ENCODE data around the gene PAK4. TPM values are rescaled to one million over a fixed set of nuclear protein-coding genes. Genes with fewer than 3 reads are reported as not detected.

Gene PAK4
- total and polyA plus RNA-seq, 2 of the 13 experiments (the other 11 are each of a cell fraction or from before 2014, with no cell fraction given), result 9.5 to 17.8 TPM

DNA sequence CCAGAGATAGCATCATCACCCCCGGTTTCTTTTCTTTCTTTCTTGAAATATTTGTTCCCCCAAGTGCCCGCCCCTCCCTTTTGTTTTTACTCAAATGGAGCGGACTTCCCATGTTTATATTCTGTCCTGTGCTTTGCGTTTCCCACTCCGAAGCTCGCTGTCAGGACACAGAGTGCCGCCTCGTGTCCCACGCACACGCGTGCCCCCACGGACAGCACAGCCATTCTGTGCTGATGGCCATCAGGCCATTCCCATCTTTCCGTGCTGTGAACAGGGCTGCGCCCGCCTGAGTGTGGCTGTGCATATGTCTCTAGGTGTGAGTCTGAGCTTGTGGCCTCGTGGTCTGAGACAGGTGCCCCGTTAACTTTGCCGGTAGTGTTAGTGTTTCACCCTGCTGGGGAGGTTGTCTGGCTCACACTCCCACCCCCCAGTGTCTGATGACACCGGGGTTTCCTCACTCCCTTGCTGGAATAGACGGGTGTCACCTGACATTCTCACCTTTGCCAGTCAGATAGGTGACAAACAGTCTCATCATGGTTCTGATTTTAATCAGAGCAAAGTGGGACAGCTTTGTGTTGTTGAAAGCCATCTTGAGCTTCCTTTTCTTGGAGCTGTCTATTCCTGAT lies 6.9 kb downstream of the PAK4 start:
- Histone ChIP-seq H4K20me1 (ENCODE audit: insufficient read depth, low read length) (peaks cover 36% of the 10 kb centered on the region), H3K27me3 (ENCODE audit: control insufficient read depth in 1 of 2, insufficient read depth in 2 of 2, low read length in 2 of 2) (no peaks in the 10 kb centered on the region), H3K9me3 (ENCODE audit: low read length) (no peaks in the 10 kb centered on the region), H3K4me2 (ENCODE audit: low read depth, low read length) (no peak overlapping the region), H3K79me2 (ENCODE audit: insufficient read depth, low read length) (peaks cover 92% of the 10 kb centered on the region), H3K4me1 (ENCODE audit: insufficient read depth, low read length) (peaks cover 19% of the 10 kb centered on the region), H3K27ac (ENCODE audit: extremely low read length, insufficient read depth, low read length) (no peak overlapping the region), H3K9ac (ENCODE audit: insufficient read depth, low read depth, low read length) (no peak overlapping the region), H3K36me3 (replicated peaks in 1 of 2; ENCODE audit: control insufficient read depth in 1 of 2, insufficient read depth in 2 of 2, low read length in 2 of 2) (peaks cover 2 to 16% of the 10 kb centered on the region in 2 experiments; a peak in 1 of 5 replicates), H3K4me3 (replicated peaks in 1 of 3; ENCODE audit: insufficient read depth in 1 of 3, low read depth in 2 of 3, low read length in 3 of 3) (no peak overlapping the region), H2AFZ (ENCODE audit: low read length) (no peak overlapping the region)
- no TSS peak for BruUV-seq (replicated peaks)
- DNase-seq (ENCODE audit: low spot score) (no peak), FAIRE-seq (no peak), ATAC-seq (no peak)
- in situ Hi-C loops (cut with HindIII; ENCODE audit: extremely low pct_ligation_motif_present, low pct_unique_long_range_greater_than_20kb), result no loop called here
- ChIA-PET POLR2A (interaction anchor here (3.0 kb wide), 1 partner anchor 13 kb away, joined by 13 read pairs; no protein-coding TSS in a partner anchor), CTCF (ENCODE audit: low intra/inter-chr PET ratio, low total read pairs) (no interaction called here)
- intact Hi-C loops (cut with micrococcal nuclease; ENCODE audit: unreplicated experiment), result no loop called here
- TF ChIP-seq ZNF256 (CRISPR knock-in tag; conservative IDR thresholded peaks at IDR 0.05) (no peak), ZNF547 (CRISPR knock-in tag; IDR thresholded peaks at IDR 0.05) (no peak), ZNF672 (CRISPR knock-in tag; IDR thresholded peaks at IDR 0.05) (no peak), ATF1 (CRISPR knock-in tag; IDR thresholded peaks at IDR 0.05) (no peak), MXD4 (CRISPR knock-in tag; IDR thresholded peaks at IDR 0.05) (no peak), SRF (IDR thresholded peaks at IDR 0.05; ENCODE audit: low read depth, low read length) (no peak), TFDP2 (CRISPR knock-in tag; IDR thresholded peaks at IDR 0.05) (no peak), TRIM24 (CRISPR knock-in tag; IDR thresholded peaks at IDR 0.05) (no peak), KAT2B (IDR thresholded peaks at IDR 0.05; ENCODE audit: borderline replicate concordance, low read depth, low read length) (no peak), RCOR2 (CRISPR knock-in tag; IDR thresholded peaks at IDR 0.05) (no peak)
- WGBS (ENCODE audit: low lambda C conversion rate), result 95% methylated on average over 19 of the region's 20 CpGs

Data from HepG2 (cell line).